Panc1 (cell line): ENCODE results near the gene YLPM1. TPM values are rescaled to one million over a fixed set of nuclear protein-coding genes. Genes with fewer than 3 reads are reported as not detected.
A peak's percentile ranks its signal among the peaks of the same experiment; 100 is the strongest.

Experiments
- ATAC-seq: fragments of 200-7000 bp; cut with Tn5 transposase; 2 replicates; pipeline ENCODE4 v1.9.1; 2020; ENCODE audit warnings: mild to moderate bottlenecking, moderate library complexity
- Bru-seq: library from RNA; stranded (reverse); fragments of 400-500 nt; gene quantifications from one replicate; lab custom pipeline; 2021; lab: Mats Ljungman, UMichigan
- BruChase-seq, 2 experiments: library from RNA; stranded (reverse); fragments of 400-500 nt; gene quantifications; one replicate each; lab custom pipeline; 2021; lab: Mats Ljungman, UMichigan
- BruUV-seq: library from RNA; stranded (reverse); fragments of 400-500 nt; replicated peaks from 2 replicates; lab custom pipeline; 2021; lab: Mats Ljungman, UMichigan
- CTCF ChIA-PET: fragments of 300-600 bp; sonication (Branson Sonifier 250); formaldehyde crosslinking; loops from one replicate; lab custom pipeline; 2022; ENCODE audit warnings: antibody characterized with exemption; lab: Charles Lee
- POLR2A ChIA-PET: fragments of 300-600 bp; sonication (Branson Sonifier 250); formaldehyde crosslinking; loops from one replicate; lab custom pipeline; 2022; ENCODE audit warnings: antibody characterized with exemption; lab: Charles Lee
- DNase-seq: peaks from one replicate; pipeline ENCODE4 v3.0.0-alpha.2; 2010; ENCODE audit warnings: low read depth, low spot score
- H3K27ac ChIP-seq: 2 replicates; pipeline ENCODE4 v1.5.1; 2011; ENCODE audit warnings: mild to moderate bottlenecking, low read length, inconsistent platforms
- H3K27me3 ChIP-seq: fragments of 200-500 bp; sonication (Bioruptor generic); 2 replicates; pipeline ENCODE4 v1.6.0; 2014; ENCODE audit warnings: low read length, inconsistent platforms; ENCODE audit not compliant: control insufficient read depth, insufficient read depth
- H3K36me3 ChIP-seq: fragments of 200-500 bp; sonication (Bioruptor generic); 2 replicates; pipeline ENCODE4 v1.5.1; 2014; ENCODE audit warnings: inconsistent platforms, mild to moderate bottlenecking, low read length, moderate library complexity; ENCODE audit not compliant: control insufficient read depth, insufficient read depth
- H3K4me1 ChIP-seq: 2 replicates; pipeline ENCODE4 v1.5.1; 2011; ENCODE audit warnings: inconsistent platforms, mild to moderate bottlenecking, low read length, moderate library complexity; ENCODE audit not compliant: control insufficient read depth, insufficient read depth
- H3K4me3 ChIP-seq, 2 experiments: 2 replicates each; pipeline ENCODE4 v1.5.1; 2011 to 2012; ENCODE audit warnings: low read depth in 2 of 2, low read length in 2 of 2, mild to moderate bottlenecking in 2 of 2, inconsistent platforms in 1 of 2, moderate library complexity in 1 of 2
- H3K9me3 ChIP-seq: fragments of 200-500 bp; sonication (Bioruptor generic); 2 replicates; pipeline ENCODE4 v1.5.1; 2014; ENCODE audit warnings: low read depth, mild to moderate bottlenecking, inconsistent platforms, low read length, moderate library complexity; ENCODE audit not compliant: control insufficient read depth, insufficient read depth
- POLR2AphosphoS5 ChIP-seq: IDR thresholded peaks from 2 replicates; pipeline ENCODE4 v1.6.1; 2012; ENCODE audit warnings: mild to moderate bottlenecking, low read depth, low read length, moderate library complexity
- SIN3A ChIP-seq: IDR thresholded peaks from 2 replicates; pipeline ENCODE4 v1.6.1; 2012; ENCODE audit warnings: low read depth, mild to moderate bottlenecking, low read length, moderate library complexity, borderline replicate concordance; ENCODE audit not compliant: insufficient read depth
- TCF7L2 ChIP-seq: IDR thresholded peaks from 2 replicates; pipeline ENCODE4 v1.6.1; 2011; ENCODE audit warnings: mild to moderate bottlenecking, low read depth, low read length, inconsistent platforms
- in situ Hi-C: cut with HindIII; loops from 2 replicates; pipeline ENCODE4 v1.10.0; 2016; ENCODE audit warnings: low sequenced_read_pairs, low pct_unique_long_range_greater_than_20kb
- intact Hi-C: fragments of 100-400 bp; cut with micrococcal nuclease; formaldehyde crosslinking; loops from one replicate; pipeline ENCODE4 v1.10.0; 2022; ENCODE audit not compliant: unreplicated experiment
- long read RNA-seq: library from polyadenylated mRNA; unstranded; transcript quantifications from one replicate; pipeline ENCODE4 v2.0.0, GENCODE V29; 2021; ENCODE audit not compliant: unreplicated experiment
- polyA plus RNA-seq: library from polyadenylated mRNA; unstranded; fragments of >200 nt; gene quantifications from one replicate; pipeline ENCODE4 v1.2.1, GENCODE V29; 2012; ENCODE audit warnings: missing spikeins; ENCODE audit not compliant: insufficient read length
- total RNA-seq: library from RNA; stranded (reverse); gene quantifications from one replicate; pipeline ENCODE4 v1.2.1, GENCODE V29; 2021; ENCODE audit not compliant: unreplicated experiment
- TF ChIP-seq, protein P1 (sequence below), 2 experiments: IDR thresholded peaks; 2 replicates each; pipeline ENCODE4 v1.6.1; 2011 to 2012; ENCODE audit warnings: low read depth in 2 of 2, control low read depth in 1 of 2, low read length in 1 of 2, mild to moderate bottlenecking in 1 of 2, moderate library complexity in 1 of 2; ENCODE audit not compliant: insufficient read depth in 1 of 2
- TF ChIP-seq, protein P2 (sequence below): fragments of 450-650 bp; IDR thresholded peaks from 2 replicates; pipeline ENCODE4 v1.5.1; 2017; ENCODE audit warnings: mild to moderate bottlenecking

The YLPM1 gene, protein sequence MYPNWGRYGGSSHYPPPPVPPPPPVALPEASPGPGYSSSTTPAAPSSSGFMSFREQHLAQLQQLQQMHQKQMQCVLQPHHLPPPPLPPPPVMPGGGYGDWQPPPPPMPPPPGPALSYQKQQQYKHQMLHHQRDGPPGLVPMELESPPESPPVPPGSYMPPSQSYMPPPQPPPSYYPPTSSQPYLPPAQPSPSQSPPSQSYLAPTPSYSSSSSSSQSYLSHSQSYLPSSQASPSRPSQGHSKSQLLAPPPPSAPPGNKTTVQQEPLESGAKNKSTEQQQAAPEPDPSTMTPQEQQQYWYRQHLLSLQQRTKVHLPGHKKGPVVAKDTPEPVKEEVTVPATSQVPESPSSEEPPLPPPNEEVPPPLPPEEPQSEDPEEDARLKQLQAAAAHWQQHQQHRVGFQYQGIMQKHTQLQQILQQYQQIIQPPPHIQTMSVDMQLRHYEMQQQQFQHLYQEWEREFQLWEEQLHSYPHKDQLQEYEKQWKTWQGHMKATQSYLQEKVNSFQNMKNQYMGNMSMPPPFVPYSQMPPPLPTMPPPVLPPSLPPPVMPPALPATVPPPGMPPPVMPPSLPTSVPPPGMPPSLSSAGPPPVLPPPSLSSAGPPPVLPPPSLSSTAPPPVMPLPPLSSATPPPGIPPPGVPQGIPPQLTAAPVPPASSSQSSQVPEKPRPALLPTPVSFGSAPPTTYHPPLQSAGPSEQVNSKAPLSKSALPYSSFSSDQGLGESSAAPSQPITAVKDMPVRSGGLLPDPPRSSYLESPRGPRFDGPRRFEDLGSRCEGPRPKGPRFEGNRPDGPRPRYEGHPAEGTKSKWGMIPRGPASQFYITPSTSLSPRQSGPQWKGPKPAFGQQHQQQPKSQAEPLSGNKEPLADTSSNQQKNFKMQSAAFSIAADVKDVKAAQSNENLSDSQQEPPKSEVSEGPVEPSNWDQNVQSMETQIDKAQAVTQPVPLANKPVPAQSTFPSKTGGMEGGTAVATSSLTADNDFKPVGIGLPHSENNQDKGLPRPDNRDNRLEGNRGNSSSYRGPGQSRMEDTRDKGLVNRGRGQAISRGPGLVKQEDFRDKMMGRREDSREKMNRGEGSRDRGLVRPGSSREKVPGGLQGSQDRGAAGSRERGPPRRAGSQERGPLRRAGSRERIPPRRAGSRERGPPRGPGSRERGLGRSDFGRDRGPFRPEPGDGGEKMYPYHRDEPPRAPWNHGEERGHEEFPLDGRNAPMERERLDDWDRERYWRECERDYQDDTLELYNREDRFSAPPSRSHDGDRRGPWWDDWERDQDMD (N-terminal part only)
- total RNA-seq (38.9 TPM), Bru-seq, nascent RNA (percentile 79 among the genes with signal in this experiment), BruChase-seq, experiment 1, labeled RNA remaining after a 2-hour chase (percentile 82 among the genes with signal in this experiment), BruChase-seq, experiment 2, labeled RNA remaining after a 6-hour chase (percentile 85 among the genes with signal in this experiment)
- polyA plus RNA-seq = 20.3 TPM
- long read RNA-seq, partial matches to known transcripts = 50 of 53 reads
- long read RNA-seq, other reads (novel, unspliced or antisense) = 3 of 53 reads

DNA sequence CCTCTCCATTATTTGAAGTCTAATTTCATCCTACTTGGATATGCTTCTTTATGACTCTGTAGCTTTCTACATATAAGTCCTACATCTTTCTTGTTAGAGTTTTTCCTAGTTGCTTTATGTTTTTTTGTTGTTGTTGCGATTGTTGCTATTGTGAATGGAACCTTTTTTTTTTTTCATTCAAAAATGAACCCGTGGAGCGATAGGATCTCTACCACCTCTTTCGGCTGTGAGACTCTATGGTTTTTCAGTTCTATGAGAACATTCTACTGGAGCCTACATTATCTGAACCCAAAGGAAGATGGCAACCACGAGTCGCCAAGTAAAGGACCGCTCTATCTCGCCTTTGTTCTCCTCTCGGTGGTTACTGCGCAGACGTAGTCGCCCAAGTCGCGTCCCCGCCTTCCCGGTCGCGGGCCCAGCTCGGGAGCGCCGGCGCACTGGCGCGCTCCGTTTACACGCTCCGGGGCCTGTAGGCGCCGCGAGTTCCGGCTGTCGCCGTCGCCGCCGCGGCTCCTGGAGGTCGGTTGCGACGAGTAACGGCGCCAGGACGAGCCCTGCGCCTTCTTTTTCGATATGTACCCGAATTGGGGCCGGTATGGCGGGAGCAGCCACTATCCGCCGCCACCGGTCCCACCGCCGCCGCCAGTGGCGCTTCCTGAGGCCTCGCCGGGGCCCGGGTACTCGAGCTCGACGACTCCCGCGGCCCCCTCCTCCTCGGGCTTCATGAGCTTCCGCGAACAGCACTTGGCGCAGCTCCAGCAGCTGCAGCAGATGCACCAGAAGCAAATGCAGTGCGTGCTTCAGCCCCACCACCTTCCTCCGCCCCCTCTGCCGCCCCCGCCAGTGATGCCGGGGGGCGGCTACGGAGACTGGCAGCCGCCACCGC, at the start of gene YLPM1:
Gene YLPM1, plus strand, starts transcription at position 400 of the 886 bp plus-strand sequence. Its CDS starts 174 bp downstream, at position 574.
- in situ Hi-C loops (no loop called here), intact Hi-C loops (no loop called here)
- H3K9me3 ChIP-seq = no peaks in the 10 kb centered on the region
- H3K27me3 ChIP-seq = no peaks in the 10 kb centered on the region
- peaks cover 6% of the 10 kb centered on the region for H3K4me1 ChIP-seq
- POLR2A ChIA-PET = interaction anchor here (0.6 to 0.7 kb wide), 2 partner anchors 22 to 68 kb away, joined by 4 to 5 read pairs; no protein-coding TSS in a partner anchor
- DNase-seq (peak; percentile 92), ATAC-seq (peak; percentile 98)
- no peaks in the 10 kb centered on the region; the same call in none of the 2 replicates for H3K36me3 ChIP-seq
- peak within 1 kb of the TSS; percentile 74 to 75 for H3K4me3 ChIP-seq
- CTCF ChIA-PET = no interaction called here
- BruUV-seq = no TSS peak
- H3K27ac ChIP-seq = peak within 1 kb of the TSS; percentile 85
- peak; percentile 81; the same call in 1 of the 2 replicates for TF ChIP-seq SIN3A
- TF ChIP-seq, protein P1, sequence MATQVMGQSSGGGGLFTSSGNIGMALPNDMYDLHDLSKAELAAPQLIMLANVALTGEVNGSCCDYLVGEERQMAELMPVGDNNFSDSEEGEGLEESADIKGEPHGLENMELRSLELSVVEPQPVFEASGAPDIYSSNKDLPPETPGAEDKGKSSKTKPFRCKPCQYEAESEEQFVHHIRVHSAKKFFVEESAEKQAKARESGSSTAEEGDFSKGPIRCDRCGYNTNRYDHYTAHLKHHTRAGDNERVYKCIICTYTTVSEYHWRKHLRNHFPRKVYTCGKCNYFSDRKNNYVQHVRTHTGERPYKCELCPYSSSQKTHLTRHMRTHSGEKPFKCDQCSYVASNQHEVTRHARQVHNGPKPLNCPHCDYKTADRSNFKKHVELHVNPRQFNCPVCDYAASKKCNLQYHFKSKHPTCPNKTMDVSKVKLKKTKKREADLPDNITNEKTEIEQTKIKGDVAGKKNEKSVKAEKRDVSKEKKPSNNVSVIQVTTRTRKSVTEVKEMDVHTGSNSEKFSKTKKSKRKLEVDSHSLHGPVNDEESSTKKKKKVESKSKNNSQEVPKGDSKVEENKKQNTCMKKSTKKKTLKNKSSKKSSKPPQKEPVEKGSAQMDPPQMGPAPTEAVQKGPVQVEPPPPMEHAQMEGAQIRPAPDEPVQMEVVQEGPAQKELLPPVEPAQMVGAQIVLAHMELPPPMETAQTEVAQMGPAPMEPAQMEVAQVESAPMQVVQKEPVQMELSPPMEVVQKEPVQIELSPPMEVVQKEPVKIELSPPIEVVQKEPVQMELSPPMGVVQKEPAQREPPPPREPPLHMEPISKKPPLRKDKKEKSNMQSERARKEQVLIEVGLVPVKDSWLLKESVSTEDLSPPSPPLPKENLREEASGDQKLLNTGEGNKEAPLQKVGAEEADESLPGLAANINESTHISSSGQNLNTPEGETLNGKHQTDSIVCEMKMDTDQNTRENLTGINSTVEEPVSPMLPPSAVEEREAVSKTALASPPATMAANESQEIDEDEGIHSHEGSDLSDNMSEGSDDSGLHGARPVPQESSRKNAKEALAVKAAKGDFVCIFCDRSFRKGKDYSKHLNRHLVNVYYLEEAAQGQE (IDR thresholded peaks at IDR 0.05; ENCODE audit: insufficient read depth in 1 of 2, low read depth in 2 of 2, low read length in 1 of 2) = 0 out of 4 replicates have a peak, but pooled peaks of 1 of the 2 experiments have one; percentile 42
- TF ChIP-seq, protein P2, sequence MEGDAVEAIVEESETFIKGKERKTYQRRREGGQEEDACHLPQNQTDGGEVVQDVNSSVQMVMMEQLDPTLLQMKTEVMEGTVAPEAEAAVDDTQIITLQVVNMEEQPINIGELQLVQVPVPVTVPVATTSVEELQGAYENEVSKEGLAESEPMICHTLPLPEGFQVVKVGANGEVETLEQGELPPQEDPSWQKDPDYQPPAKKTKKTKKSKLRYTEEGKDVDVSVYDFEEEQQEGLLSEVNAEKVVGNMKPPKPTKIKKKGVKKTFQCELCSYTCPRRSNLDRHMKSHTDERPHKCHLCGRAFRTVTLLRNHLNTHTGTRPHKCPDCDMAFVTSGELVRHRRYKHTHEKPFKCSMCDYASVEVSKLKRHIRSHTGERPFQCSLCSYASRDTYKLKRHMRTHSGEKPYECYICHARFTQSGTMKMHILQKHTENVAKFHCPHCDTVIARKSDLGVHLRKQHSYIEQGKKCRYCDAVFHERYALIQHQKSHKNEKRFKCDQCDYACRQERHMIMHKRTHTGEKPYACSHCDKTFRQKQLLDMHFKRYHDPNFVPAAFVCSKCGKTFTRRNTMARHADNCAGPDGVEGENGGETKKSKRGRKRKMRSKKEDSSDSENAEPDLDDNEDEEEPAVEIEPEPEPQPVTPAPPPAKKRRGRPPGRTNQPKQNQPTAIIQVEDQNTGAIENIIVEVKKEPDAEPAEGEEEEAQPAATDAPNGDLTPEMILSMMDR = peak; percentile 73
- 0 out of 2 replicates have a peak, but pooled peaks have one; percentile 27 for TF ChIP-seq TCF7L2
- peak; percentile 76; the same call in 1 of the 2 replicates for TF ChIP-seq POLR2AphosphoS5
